Erythroblast (primary cell): ENCODE measurements around the gene ZDHHC9.

Experiments used
- GATA1 ChIP-seq: IDR thresholded peaks from 2 replicates; pipeline ENCODE4 v1.6.1; 2011; ENCODE audit warnings: low read depth, mild to moderate bottlenecking, control low read depth, low read length, moderate library complexity
- POLR2A ChIP-seq: IDR thresholded peaks from 2 replicates; pipeline ENCODE4 v1.6.1; 2011; ENCODE audit warnings: mild to moderate bottlenecking, low read length

DNA sequence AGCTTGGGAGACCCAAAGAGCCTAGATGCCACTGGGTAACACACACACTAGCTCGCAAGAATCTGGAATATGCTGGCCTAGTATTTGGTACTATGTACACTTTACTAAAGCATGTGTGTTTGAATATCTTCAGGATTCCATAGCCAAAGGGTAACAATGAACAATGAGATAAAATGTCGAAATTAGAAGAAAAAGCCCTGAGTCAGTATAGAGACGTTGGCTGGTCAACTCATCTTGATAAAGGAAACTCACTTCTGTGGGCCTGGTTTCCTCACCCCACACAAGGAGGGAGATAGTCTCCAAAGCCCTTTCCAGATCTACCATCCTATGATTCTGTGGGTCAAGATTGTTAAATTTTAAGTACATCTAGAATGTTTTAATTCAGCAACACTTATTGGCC is 6.9 kb downstream of the ZDHHC9 start:
- TF ChIP-seq GATA1 (no peak), POLR2A (no peak)
